GM12891 (cell line): Measurements from ENCODE around the gene PRM1.
A peak's percentile ranks its signal among the peaks of the same experiment; 100 is the strongest.

ENCODE experiments used
- POLR2A ChIP-seq: IDR thresholded peaks from 2 replicates; pipeline ENCODE4 v1.6.1; 2011; ENCODE audit warnings: low read depth, low read length, control low read depth
- POLR2AphosphoS5 ChIP-seq: IDR thresholded peaks from 2 replicates; pipeline ENCODE4 v1.6.1; 2011; ENCODE audit warnings: low read depth, low read length, control low read depth
- SPI1 ChIP-seq: IDR thresholded peaks from 2 replicates; pipeline ENCODE4 v1.6.1; 2011; ENCODE audit warnings: low read depth, low read length, control low read depth
- TAF1 ChIP-seq: IDR thresholded peaks from 2 replicates; pipeline ENCODE4 v1.6.1; 2011; ENCODE audit warnings: low read depth, low read length, control low read depth

DNA sequence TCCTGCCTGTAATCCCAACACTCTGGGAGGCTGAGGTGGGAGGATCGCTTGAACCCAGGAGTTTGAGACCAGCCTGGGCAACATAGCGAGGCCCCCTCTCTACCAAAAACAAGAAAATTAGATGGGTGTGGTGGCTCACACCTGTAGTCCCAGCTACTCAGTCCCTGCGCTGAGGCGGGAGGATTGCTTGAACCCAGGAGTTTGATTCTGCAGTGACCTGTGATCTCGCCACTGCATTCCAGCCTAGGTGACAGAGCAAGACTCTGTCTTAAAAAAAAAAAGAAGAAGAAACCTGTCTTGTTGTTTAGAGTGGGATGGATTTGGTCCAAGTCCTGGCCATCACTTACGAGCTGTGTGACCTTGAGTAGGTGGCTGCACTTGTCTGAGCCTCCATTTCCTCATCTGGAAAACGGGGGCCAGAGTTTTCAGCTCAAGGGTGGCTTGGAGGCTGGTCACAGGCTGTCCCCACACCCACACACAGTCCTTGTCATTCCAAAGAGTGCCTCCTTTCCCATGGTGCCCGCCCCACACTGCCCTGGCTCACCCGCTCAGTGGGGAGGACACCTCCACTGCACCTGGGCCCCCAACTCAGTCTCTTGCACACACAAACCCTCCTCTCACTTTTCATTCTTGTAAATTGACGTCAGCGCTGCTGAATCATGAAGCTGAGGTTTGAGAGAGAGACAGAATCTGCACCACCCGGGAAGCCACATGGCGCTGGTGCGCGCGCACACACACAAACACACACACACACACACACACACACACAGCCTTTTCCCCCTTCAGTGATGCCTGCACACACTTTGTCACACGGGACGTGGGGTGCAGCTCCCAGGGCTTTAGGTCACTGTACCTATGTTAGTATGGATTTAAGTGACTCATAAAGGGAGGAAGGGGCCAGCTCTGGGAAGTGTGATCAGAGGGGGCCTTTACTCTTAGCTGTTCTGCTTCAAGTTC lies 29.3 kb downstream of the PRM1 start:
- TF ChIP-seq POLR2A (peak; percentile 68; the same call in 1 of the 2 replicates), POLR2AphosphoS5 (peak; percentile 74), SPI1 (no peak), TAF1 (no peak)
